Uterine smooth muscle cell (primary cell): Measurements from ENCODE around the gene THRSP. TPM values are rescaled to one million over a fixed set of nuclear protein-coding genes. Genes with fewer than 3 reads are reported as not detected.

Experiments
- total RNA-seq: library from RNA; depleted of rRNA; stranded (reverse); fragments of >200 nt; gene quantifications from 2 replicates; pipeline ENCODE4 v1.2.3, GENCODE V29; 2014

The THRSP gene
- total RNA-seq, result not detected in 2 replicates

DNA sequence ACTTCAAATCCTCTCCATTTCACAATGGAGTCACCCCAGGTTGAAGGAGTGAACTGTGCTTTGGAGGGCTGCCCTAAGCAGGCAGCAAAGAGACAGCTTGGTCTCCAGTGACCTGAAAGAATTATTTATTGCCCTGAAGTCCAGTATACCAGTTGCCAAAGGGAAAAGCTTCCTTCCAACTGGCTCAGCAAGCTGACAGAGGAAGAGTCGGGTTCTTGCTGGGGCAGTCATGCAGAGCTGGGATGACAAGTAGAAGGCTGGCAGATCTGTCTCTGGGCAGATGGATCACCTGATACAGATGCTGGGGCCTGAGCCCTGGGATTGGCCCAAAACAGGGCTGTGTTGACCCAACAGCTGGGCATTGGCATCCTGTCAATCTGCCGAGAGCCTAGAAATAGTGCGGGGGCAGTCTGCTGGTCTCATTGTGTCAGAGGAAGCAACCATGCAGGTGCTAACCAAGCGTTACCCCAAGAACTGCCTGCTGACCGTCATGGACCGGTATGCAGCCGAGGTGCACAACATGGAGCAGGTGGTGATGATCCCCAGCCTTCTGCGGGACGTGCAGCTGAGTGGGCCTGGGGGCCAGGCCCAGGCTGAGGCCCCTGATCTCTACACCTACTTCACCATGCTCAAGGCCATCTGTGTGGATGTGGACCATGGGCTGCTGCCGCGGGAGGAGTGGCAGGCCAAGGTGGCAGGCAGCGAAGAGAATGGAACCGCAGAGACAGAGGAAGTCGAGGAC is at the start of gene THRSP:
Gene THRSP (plus strand): TSS at position 422 of the 742 bp plus-strand sequence. CDS start 21 bp downstream, at position 443.

DNA sequence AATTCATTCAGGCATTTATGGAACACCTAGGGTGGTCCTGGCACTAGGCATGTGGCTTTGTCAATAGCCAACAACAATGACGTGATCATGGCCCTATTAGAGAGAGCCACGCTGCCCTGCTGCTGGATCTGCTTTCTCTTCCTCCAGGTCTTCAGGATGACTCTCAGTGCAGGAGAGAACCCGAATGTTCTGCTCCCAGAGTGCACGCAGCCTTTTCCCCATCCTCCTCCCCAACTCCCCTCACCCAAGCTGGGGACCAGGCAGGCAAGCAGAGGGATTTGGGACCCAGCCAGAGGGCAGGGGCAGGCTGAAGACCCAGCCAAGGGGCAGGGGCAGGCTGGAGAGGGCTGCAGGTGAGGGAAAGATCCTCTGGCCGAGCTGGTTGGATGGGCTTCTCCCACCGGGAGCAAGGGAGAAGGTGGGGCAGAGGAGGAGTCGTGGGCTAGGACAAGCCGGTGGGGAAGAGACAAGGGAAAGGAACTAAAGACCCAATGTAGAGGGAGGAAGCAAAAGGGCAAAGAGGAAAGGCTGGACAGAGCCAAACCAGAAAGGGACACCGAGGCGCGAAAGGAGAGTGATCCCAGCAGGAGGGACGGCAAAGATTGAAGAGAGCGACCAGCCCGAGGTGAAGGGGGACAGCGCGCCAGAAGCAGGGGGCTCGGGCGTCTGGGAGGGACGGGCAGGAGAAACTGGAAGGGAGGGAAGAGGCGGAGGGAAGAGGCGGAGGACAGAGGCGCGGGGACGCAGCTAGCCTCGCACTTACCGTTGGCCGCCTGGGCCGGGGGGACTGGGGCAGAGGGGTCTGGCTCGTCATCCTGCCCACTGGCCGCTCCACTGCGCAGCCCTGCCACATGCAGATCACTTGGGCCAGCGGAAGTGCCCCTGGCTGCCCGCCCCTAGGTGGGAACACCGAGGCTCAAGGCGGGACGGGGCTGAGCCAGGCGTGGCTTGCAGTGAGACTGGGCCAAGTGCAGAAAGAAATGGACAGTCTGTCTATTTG is 41.0 kb upstream of the THRSP start, which contains the start of gene KCTD14:
Gene KCTD14 (minus strand): TSS at position 880 of the 1,000 bp plus-strand sequence. CDS start 27 bp downstream, at position 853.

GRCh38 chr11:78079232-78080083 is 15.8 kb downstream of the THRSP start, which contains the start of gene NDUFC2:
TSS of gene NDUFC2 (minus strand) at chr11:78079862. CDS start at chr11:78079744, 118 bp downstream.

Other genes starting within 250 kb of the THRSP start
- 42.0 and 49.2 TPM in 2 replicates for gene RSF1, start 243.1 kb upstream of the THRSP start, total RNA-seq
- 27.9 and 28.9 TPM in 2 replicates for gene AAMDC, start 242.7 kb upstream of the THRSP start, total RNA-seq
- gene INTS4, start 69.2 kb upstream of the THRSP start, total RNA-seq, result 40.6 and 42.6 TPM in 2 replicates
- gene KCTD14, start 40.6 kb upstream of the THRSP start, total RNA-seq, result 0.62 and 1.00 TPM in 2 replicates
- 132 and 138 TPM in 2 replicates for gene NDUFC2, start 16.0 kb downstream of the THRSP start, total RNA-seq
- 24.6 and 44.0 TPM in 2 replicates for gene ALG8, start 75.8 kb downstream of the THRSP start, total RNA-seq
- gene KCTD21, start 124.8 kb downstream of the THRSP start, total RNA-seq, result 6.4 and 7.1 TPM in 2 replicates
- gene USP35, start 125.1 kb downstream of the THRSP start, total RNA-seq, result 11.0 and 13.4 TPM in 2 replicates